PC-3 (cell line): ENCODE data around the gene GNAI2. TPM values are rescaled to one million over a fixed set of nuclear protein-coding genes. Genes with fewer than 3 reads are reported as not detected.

ENCODE experiments used
- ATAC-seq: fragments of 200-7000 bp; cut with Tn5 transposase; 2 replicates; pipeline ENCODE4 v1.9.1; 2020; ENCODE audit warnings: mild to moderate bottlenecking, moderate library complexity
- BruUV-seq: library from RNA; stranded (reverse); fragments of 400-500 nt; replicated peaks from 2 replicates; lab custom pipeline; 2021; lab: Mats Ljungman, UMichigan
- CTCF ChIA-PET: fragments of 300-600 bp; sonication (Branson Sonifier 250); formaldehyde crosslinking; loops from one replicate; lab custom pipeline; 2022; ENCODE audit warnings: antibody characterized with exemption; lab: Charles Lee
- POLR2A ChIA-PET: fragments of 300-600 bp; sonication (Branson Sonifier 250); formaldehyde crosslinking; loops from one replicate; lab custom pipeline; 2022; ENCODE audit warnings: antibody characterized with exemption; ENCODE audit not compliant: unreplicated experiment; lab: Charles Lee
- DNase-seq: peaks from one replicate; pipeline ENCODE4 v3.0.0-alpha.2; 2015
- H2AFZ ChIP-seq: fragments of 300-600 bp; sonication (generic); 2 replicates; pipeline ENCODE4 v1.6.0; 2016; ENCODE audit warnings: antibody characterized with exemption, low read length
- H3F3A ChIP-seq: fragments of 300-600 bp; sonication (generic); one replicate; pipeline ENCODE4 v1.6.0; 2017; ENCODE audit warnings: antibody characterized with exemption, low read length, control low read depth, mild to moderate bottlenecking; ENCODE audit not compliant: unreplicated experiment
- H3K27ac ChIP-seq: fragments of 300-600 bp; sonication (generic); 2 replicates; pipeline ENCODE4 v1.5.1; 2016; ENCODE audit warnings: mild to moderate bottlenecking, low read length
- H3K27me3 ChIP-seq: fragments of 300-600 bp; sonication (generic); 2 replicates; pipeline ENCODE4 v1.6.1; 2016; ENCODE audit warnings: low read length, mixed read lengths
- H3K36me3 ChIP-seq: fragments of 300-600 bp; sonication (generic); 2 replicates; pipeline ENCODE4 v1.6.1; 2016; ENCODE audit warnings: low read depth, mixed run types, low read length, mixed read lengths
- H3K4me1 ChIP-seq: fragments of 300-600 bp; sonication (generic); 2 replicates; pipeline ENCODE4 v1.5.1; 2016; ENCODE audit warnings: low read length; ENCODE audit not compliant: insufficient read depth
- H3K4me2 ChIP-seq: fragments of 300-600 bp; sonication (generic); 2 replicates; pipeline ENCODE4 v1.6.0; 2016; ENCODE audit warnings: low read length
- H3K4me3 ChIP-seq: fragments of 300-600 bp; sonication (generic); 2 replicates; pipeline ENCODE4 v1.5.1; 2016; ENCODE audit warnings: mild to moderate bottlenecking, low read length, mixed read lengths
- H3K79me2 ChIP-seq: fragments of 300-600 bp; sonication (generic); 2 replicates; pipeline ENCODE4 v1.6.1; 2017; ENCODE audit warnings: low read length, mixed read lengths
- H3K9ac ChIP-seq: fragments of 300-600 bp; sonication (generic); 2 replicates; pipeline ENCODE4 v1.6.0; 2016; ENCODE audit warnings: mild to moderate bottlenecking, low read length
- H3K9me2 ChIP-seq: fragments of 300-600 bp; sonication (generic); replicated peaks from 2 replicates; pipeline ENCODE4 v1.6.1; 2016; ENCODE audit warnings: mixed run types, low read length, mixed read lengths
- H3K9me3 ChIP-seq: fragments of 300-600 bp; sonication (generic); 2 replicates; pipeline ENCODE4 v1.6.1; 2016; ENCODE audit warnings: low read length, mixed read lengths
- H4K20me1 ChIP-seq: fragments of 300-600 bp; sonication (generic); 2 replicates; pipeline ENCODE4 v1.6.1; 2016; ENCODE audit warnings: low read length, mixed read lengths
- CTCF ChIP-seq: fragments of 300-600 bp; sonication (generic); conservative IDR thresholded peaks from 2 replicates; pipeline ENCODE4 v1.5.1; 2017; ENCODE audit warnings: antibody characterized with exemption, low read depth, mild to moderate bottlenecking, low read length
- EZH2 ChIP-seq: fragments of 300-600 bp; sonication (generic); IDR thresholded peaks from one replicate; pipeline ENCODE4 v1.6.1; 2017; ENCODE audit warnings: antibody characterized with exemption, mild to moderate bottlenecking, low read length; ENCODE audit not compliant: unreplicated experiment
- EZH2phosphoT487 ChIP-seq: fragments of 300-600 bp; sonication (generic); IDR thresholded peaks from 2 replicates; pipeline ENCODE4 v1.6.1; 2018; ENCODE audit warnings: mild to moderate bottlenecking, antibody characterized with exemption, low read length, borderline replicate concordance
- intact Hi-C: fragments of 100-400 bp; cut with micrococcal nuclease; formaldehyde crosslinking; loops from 2 replicates; pipeline ENCODE4 v1.9.0; 2023
- total RNA-seq: library from RNA; depleted of rRNA; stranded (reverse); fragments of >200 nt; gene quantifications from 2 replicates; pipeline ENCODE4 v1.2.3, GENCODE V29; 2014

GNAI2 gene
- total RNA-seq, 1 experiment from 2014 or later, result 221 TPM

DNA sequence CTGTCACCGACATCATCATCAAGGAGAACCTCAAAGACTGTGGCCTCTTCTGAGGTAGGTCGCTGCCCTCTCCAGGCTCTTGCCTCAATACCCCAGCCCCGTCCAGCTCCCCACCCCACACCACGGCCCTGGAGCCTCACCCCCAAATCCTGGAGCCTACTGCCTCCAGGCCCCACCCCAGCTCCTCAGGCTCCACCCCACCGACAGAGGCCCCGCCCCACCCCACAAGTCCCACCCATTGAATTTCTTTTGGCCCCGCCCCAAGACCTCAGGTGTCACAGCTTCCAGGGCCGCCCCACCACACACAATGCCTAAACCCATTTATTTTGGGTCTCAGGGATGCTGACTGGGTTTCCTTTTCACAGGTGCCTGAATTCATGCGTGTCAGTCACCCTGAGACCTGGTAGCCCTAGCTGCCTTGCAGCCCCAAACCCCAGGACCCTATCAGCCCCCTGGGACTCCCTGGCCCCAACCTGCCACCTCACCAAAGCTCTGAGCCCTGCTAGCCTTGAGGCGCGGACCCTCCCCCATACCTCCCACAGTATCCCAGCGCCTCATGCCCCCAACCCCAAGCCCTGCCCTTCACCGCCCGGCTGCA lies 41.0 kb upstream of the GNAI2 start:
- no peak for TF ChIP-seq CTCF
- CTCF ChIA-PET, result interaction anchor here (0.5 to 3.4 kb wide), 8 partner anchors 17 to 1190 kb away, joined by 3 to 22 read pairs (median 3); partner anchors contain the start of gene MANF
- no peaks in the 10 kb centered on the region for H4K20me1 ChIP-seq
- ATAC-seq, result peak; percentile 12; the same call in 1 of the 2 replicates
- no peaks in the 10 kb centered on the region for H3K36me3 ChIP-seq
- POLR2A ChIA-PET, result no interaction called here
- peak; percentile 21 for DNase-seq
- H3K9me3 ChIP-seq, result no peaks in the 10 kb centered on the region
- no peaks in the 10 kb centered on the region for H3K9me2 ChIP-seq
- no peaks in the 10 kb centered on the region for H3K27me3 ChIP-seq
- intact Hi-C loops, result loop anchor here (5.0 kb wide), 1 partner anchor 127 kb away; the partner anchor contains the start of gene HYAL2
- no peaks in the 10 kb centered on the region for H3K79me2 ChIP-seq
- no peak overlapping the region for H3K9ac ChIP-seq
- no peak overlapping the region for H3K27ac ChIP-seq
- no TSS peak for BruUV-seq
- H3F3A ChIP-seq, result no peaks in the 10 kb centered on the region
- H3K4me3 ChIP-seq, result no peak overlapping the region
- no peaks in the 10 kb centered on the region; the same call in 1 of the 2 replicates for H3K4me1 ChIP-seq
- no peak overlapping the region for H2AFZ ChIP-seq
- H3K4me2 ChIP-seq, result no peak overlapping the region

GRCh38 chr3:50195501-50196252 lies 40.3 kb upstream of the GNAI2 start:
- Histone ChIP-seq H3K9me3 (no peaks in the 10 kb centered on the region), H3K4me3 (no peak overlapping the region), H3F3A (no peaks in the 10 kb centered on the region), H3K4me1 (no peaks in the 10 kb centered on the region; the same call in 1 of the 2 replicates), H3K9me2 (no peaks in the 10 kb centered on the region), H3K9ac (no peak overlapping the region), H3K27me3 (no peaks in the 10 kb centered on the region), H2AFZ (no peak overlapping the region), H4K20me1 (no peaks in the 10 kb centered on the region), H3K36me3 (no peaks in the 10 kb centered on the region), H3K4me2 (no peak overlapping the region), H3K27ac (no peak overlapping the region), H3K79me2 (no peaks in the 10 kb centered on the region)
- intact Hi-C loops, result loop anchor here (5.0 kb wide), 1 partner anchor 127 kb away; the partner anchor contains the start of gene HYAL2
- BruUV-seq, result no TSS peak
- TF ChIP-seq EZH2phosphoT487 (no peak), EZH2 (no peak), CTCF (no peak)
- ChIA-PET CTCF (interaction anchor here (0.7 to 3.4 kb wide), 4 partner anchors 16 to 53 kb away, joined by 3 to 22 read pairs (median 4); no protein-coding TSS in a partner anchor), POLR2A (no interaction called here)
- peak; percentile 8; the same call in 1 of the 2 replicates for ATAC-seq
- peak; percentile 33 for DNase-seq
